Subcutaneous adipose tissue (tissue), 4 donors: Measurements from ENCODE around the gene INVS. TPM values are rescaled to one million over a fixed set of nuclear protein-coding genes. Genes with fewer than 3 reads are reported as not detected.

Experiments
- CTCF ChIP-seq: fragments of 450-650 bp; IDR thresholded peaks from one replicate; pipeline ENCODE4 v1.5.1; 2016; ENCODE audit warnings: low read depth, mild to moderate bottlenecking, control low read depth, antibody characterized with exemption, moderate library complexity
- total RNA-seq, 4 donors: library from RNA; depleted of rRNA; stranded (reverse); fragments of >200 nt; gene quantifications; one replicate each; pipeline ENCODE4 v1.1.0, GENCODE V29; 2016

Gene INVS
- total RNA-seq, 4 donors from 2014 or later = 33.0 to 36.4 (median 35.9) TPM

DNA sequence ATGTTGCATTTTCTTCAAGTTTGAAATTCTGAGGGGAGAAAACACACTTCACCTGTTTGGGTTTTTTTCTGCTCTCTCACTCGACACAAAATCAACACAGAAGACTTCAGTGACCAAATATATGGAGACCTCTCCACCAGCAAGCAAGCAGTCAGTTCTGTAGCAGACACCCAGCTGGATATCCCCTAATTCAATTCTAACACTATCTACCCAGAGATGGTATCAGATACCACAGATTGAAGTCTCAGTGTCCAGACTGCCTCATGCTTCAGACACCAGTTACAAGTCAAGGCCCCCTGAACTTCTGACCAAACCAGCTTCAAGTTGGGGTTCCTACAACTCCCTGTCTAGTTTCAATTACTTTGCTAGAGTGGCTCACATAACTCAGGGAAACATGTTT is 97.8 kb downstream of the INVS start:
- TF ChIP-seq CTCF = no peak

DNA sequence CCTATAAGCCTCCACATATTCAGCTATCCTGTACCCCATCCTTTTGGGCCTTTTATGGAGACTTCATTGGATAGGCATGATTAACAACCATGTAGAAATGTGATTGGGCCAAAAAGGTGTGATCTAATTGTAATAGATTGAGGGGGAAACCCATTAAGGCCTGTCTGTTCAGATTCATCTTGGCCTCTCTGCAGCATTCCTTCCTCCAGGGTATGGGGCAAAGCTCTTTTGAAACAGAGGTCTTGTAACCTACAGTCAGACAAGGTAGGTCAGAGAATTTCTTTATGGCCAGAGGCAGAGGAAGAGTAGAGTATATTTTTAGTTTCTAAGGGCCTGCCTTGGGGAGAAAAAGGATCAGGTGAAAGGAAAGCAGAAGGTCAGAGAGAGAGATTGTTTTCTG is 98.5 kb downstream of the INVS start:
- TF ChIP-seq CTCF = no peak

DNA sequence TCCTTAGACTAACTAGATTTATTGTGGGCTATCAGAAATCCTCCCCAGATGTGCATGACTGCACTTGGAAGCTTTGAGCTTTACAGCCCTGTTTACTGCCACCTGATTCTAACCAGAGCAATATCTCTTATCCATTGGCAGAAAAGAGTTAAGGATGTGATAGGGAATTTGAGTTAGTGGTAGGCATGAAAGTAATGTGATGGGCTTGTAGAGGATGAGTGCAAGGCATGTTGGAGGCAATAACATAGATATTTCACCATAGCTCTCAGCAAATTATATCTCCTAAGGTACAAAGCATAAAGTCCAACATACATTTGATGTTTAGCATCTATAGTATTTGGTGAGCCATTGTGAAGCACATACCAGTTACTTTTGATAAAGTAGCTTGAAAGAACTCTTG is 103.8 kb downstream of the INVS start:
- TF ChIP-seq CTCF = no peak

DNA sequence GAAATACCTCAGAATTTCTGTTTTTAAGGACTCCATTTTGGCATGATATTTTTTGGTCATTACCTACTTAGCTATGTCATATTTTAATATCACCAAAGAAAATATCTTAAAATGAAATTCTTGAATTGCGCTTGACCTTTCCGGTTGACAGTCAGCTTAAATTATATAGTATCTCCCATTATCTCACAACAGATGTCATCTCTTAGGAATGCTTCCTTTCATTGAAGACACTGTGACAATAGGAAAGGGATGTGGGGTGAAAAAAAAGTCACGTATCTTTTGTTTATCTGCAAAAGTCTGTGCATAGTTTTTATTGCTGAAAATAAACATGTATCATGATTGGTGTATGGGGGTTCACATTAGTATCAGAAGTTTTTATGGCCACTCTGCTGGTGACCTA is 105.8 kb downstream of the INVS start:
- no peak for TF ChIP-seq CTCF

DNA sequence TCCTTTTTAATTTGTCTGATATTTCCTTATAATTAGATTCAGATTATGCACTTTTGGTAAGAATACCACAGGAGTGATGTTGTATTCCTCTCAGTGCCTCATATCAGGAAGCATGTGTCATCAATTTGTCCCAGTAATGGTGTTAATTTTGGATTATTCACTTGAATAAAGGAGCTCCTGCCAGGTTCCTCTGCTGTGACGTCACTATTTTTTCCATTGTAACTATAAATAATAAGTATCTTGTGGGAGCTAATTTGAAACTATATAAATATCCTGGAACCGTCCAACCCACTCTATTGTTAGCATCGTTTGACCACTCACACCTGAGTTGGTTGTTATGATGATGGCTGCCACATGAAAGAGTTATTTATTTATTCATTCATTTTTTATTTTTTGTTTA is 107.9 kb downstream of the INVS start:
- TF ChIP-seq CTCF = no peak

DNA sequence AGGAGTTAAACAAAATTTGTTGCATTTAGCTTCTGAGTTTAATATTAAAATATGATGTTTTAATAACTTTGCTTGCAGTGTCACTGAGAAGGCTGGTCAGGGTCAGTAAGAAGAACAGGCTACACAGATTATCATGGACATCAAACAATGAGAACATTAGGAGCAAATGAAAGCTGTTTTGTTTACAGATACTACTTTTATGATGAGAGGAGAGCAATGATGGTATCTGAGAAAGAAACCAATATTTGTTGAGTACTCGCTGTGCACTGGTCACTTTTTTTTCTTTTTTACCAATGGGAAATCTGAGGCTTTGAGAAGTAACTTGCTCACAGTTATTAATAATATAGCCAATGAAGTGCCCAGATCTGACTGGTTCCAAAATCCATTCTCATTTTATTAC is 109.6 kb downstream of the INVS start:
- no peak for TF ChIP-seq CTCF

- TF ChIP-seq CTCF = no peak
Observed at GRCh38 chr9:100211476-100211875, 112.4 kb downstream of the INVS start.
